GM18867 (cell line): Measurements from ENCODE around the gene CHST8.
"Not testable (repeated sequence)": the region's sequence is repeated elsewhere in the genome, so short reads cannot be mapped to it uniquely, and the experiment has no call there.

Source experiments
- ATAC-seq: cut with Tn5 transposase; IDR thresholded peaks from one replicate; pipeline ENCODE4 v1.9.1; 2021; ENCODE audit warnings: mild to moderate bottlenecking, moderate library complexity; ENCODE audit not compliant: unreplicated experiment

CHST8 gene

GRCh38 chr19:33616857-33617256 lies 4.9 kb upstream of the CHST8 start:
- ATAC-seq = no peak

GRCh38 chr19:33618363-33618762 lies 3.4 kb upstream of the CHST8 start:
- not testable (repeated sequence) for ATAC-seq

GRCh38 chr19:33618884-33619283 lies 2.9 kb upstream of the CHST8 start:
- ATAC-seq = no peak

- no peak for ATAC-seq
Measured at GRCh38 chr19:33620611-33621010, 1.1 kb upstream of the CHST8 start.

- ATAC-seq = no peak
Measured at GRCh38 chr19:33621065-33621785, 528 bp upstream of the CHST8 start.

- no peak for ATAC-seq
Measured at GRCh38 chr19:33622505-33622808, 704 bp downstream of the CHST8 start.

GRCh38 chr19:33622809-33623511 lies 1.2 kb downstream of the CHST8 start:
- no peak for ATAC-seq

- ATAC-seq = no peak
Measured at GRCh38 chr19:33624586-33624985, 2.8 kb downstream of the CHST8 start.

GRCh38 chr19:33627526-33627925 lies 5.8 kb downstream of the CHST8 start:
- no peak for ATAC-seq

GRCh38 chr19:33627962-33628839 lies 6.4 kb downstream of the CHST8 start:
- ATAC-seq = no peak

GRCh38 chr19:33628921-33629825 lies 7.4 kb downstream of the CHST8 start:
- no peak for ATAC-seq

- ATAC-seq = no peak
Measured at GRCh38 chr19:33629826-33630375, 8.1 kb downstream of the CHST8 start.

GRCh38 chr19:33630880-33631608 lies 9.3 kb downstream of the CHST8 start:
- ATAC-seq = no peak

- no peak for ATAC-seq
Measured at GRCh38 chr19:33631609-33631973, 9.8 kb downstream of the CHST8 start.

- ATAC-seq = no peak
Measured at GRCh38 chr19:33634361-33635091, 12.8 kb downstream of the CHST8 start.

GRCh38 chr19:33638167-33639034 lies 16.6 kb downstream of the CHST8 start:
- no peak for ATAC-seq

GRCh38 chr19:33639035-33639681 lies 17.4 kb downstream of the CHST8 start:
- no peak for ATAC-seq

- no peak for ATAC-seq
Measured at GRCh38 chr19:33640773-33641172, 19.0 kb downstream of the CHST8 start.
